ENCODE data around the gene DNAJB2. TPM values are rescaled to one million over a fixed set of nuclear protein-coding genes. Genes with fewer than 3 reads are reported as not detected.

Gene DNAJB2
- total and polyA plus RNA-seq, 7 experiments from 2014 or later = 6.7 to 134 (median 107) TPM

- Histone ChIP-seq H3K36me3 (ENCODE audit: control insufficient read depth in 2 of 3, insufficient read depth in 3 of 3, low read length in 3 of 3) (peaks cover 11 to 34% (median 28%) of the 10 kb centered on the region in 3 experiments), H3K9me3 (ENCODE audit: control insufficient read depth in 2 of 3, low read length in 3 of 3) (no peaks in the 10 kb centered on the region), H3K27me3 (ENCODE audit: control insufficient read depth in 2 of 2, insufficient read depth in 2 of 2, low read length in 2 of 2) (no peaks in the 10 kb centered on the region), H3K27ac (ENCODE audit: low read depth, low read length) (peak overlapping the region; percentile 98), H3K4me1 (ENCODE audit: control insufficient read depth in 2 of 2, insufficient read depth in 2 of 2, low read length in 2 of 2) (peaks cover 22 to 33% of the 10 kb centered on the region in 2 donors), H3K4me3 (ENCODE audit: low read length) (peak overlapping the region; percentile 73)
- Mint-ChIP-seq H3K9me3 (no peaks in the 10 kb centered on the region), H3K27ac (peak overlapping the region; percentile 94 to 100 (median 99)), H3K4me3 (peak overlapping the region; percentile 85 to 98 (median 97)), H3K27me3 (peaks cover 0 to 5% (median 0%) of the 10 kb centered on the region in 5 donors), H3K36me3 (peaks cover 0 to 25% (median 8%) of the 10 kb centered on the region in 5 donors), H3K4me1 (peaks cover 32 to 58% (median 53%) of the 10 kb centered on the region in 7 donors)
- intact Hi-C loops (cut with micrococcal nuclease) = loop anchor here (1.0 to 5.0 kb wide), 25 partner anchors 16 to 710 kb away; partner anchors contain the start of genes ANKZF1 (in 2 of the 2), ATG9A (in 2 of the 2), CNOT9 (in 2 of the 2) and GMPPA (in 2 of the 2)
- ATAC-seq = no peak
- POLR2A ChIA-PET = interaction anchor here (0.6 to 8.2 kb wide), 20 partner anchors 9 to 264 kb away, joined by 3 to 214 read pairs (median 4); partner anchors contain the start of genes ABCB6, ANKZF1, ATG9A and CHPF
- CTCF ChIA-PET = interaction anchor here (0.6 to 12.9 kb wide), 12 partner anchors 8 to 989 kb away, joined by 3 to 194 read pairs (median 5); partner anchors contain the start of genes ANKZF1, ATG9A, CNPPD1 and TUBA4A
- no peak for DNase-seq
These were observed 463 bp upstream of the DNAJB2 start for GRCh38 chr2:219278655-219279150.

GRCh38 chr2:219279916-219280516 is 850 bp downstream of the DNAJB2 start:
- peak overlapping the region; percentile 85 to 99 (median 97) for H3K4me3 Mint-ChIP-seq
- H3K27me3 ChIP-seq (ENCODE audit: control insufficient read depth in 2 of 2, insufficient read depth in 2 of 2, low read length in 2 of 2) = no peaks in the 10 kb centered on the region
- intact Hi-C loops (cut with micrococcal nuclease) = loop anchor here (1.0 to 5.0 kb wide), 24 partner anchors 14 to 712 kb away; partner anchors contain the start of genes ANKZF1 (in 2 of the 2), ATG9A (in 2 of the 2), CNOT9 (in 2 of the 2) and GMPPA (in 2 of the 2)
- ChIA-PET POLR2A (interaction anchor here (1.0 to 8.2 kb wide), 12 partner anchors 15 to 121 kb away, joined by 3 to 214 read pairs (median 15); partner anchors contain the start of genes ANKZF1, ATG9A, CNPPD1 and DNPEP), CTCF (interaction anchor here (0.9 to 12.9 kb wide), 3 partner anchors 16 to 35 kb away, joined by 3 to 194 read pairs (median 3); partner anchors contain the start of genes GLB1L and STK16)
- H3K36me3 Mint-ChIP-seq = peaks cover 0 to 25% (median 8%) of the 10 kb centered on the region in 5 donors
- no peak for DNase-seq
- H3K27ac ChIP-seq (ENCODE audit: low read depth, low read length) = peak overlapping the region; percentile 98
- no peaks in the 10 kb centered on the region for H3K9me3 ChIP-seq (ENCODE audit: control insufficient read depth in 2 of 3, low read length in 3 of 3)
- peaks cover 32 to 58% (median 53%) of the 10 kb centered on the region in 7 donors for H3K4me1 Mint-ChIP-seq
- H3K27me3 Mint-ChIP-seq = no peaks in the 10 kb centered on the region
- no peak for ATAC-seq
- peaks cover 22 to 33% of the 10 kb centered on the region in 2 donors for H3K4me1 ChIP-seq (ENCODE audit: control insufficient read depth in 2 of 2, insufficient read depth in 2 of 2, low read length in 2 of 2)
- peaks cover 11 to 47% (median 28%) of the 10 kb centered on the region in 3 experiments for H3K36me3 ChIP-seq (ENCODE audit: control insufficient read depth in 2 of 3, insufficient read depth in 3 of 3, low read length in 3 of 3)
- H3K4me3 ChIP-seq (ENCODE audit: low read length) = peak overlapping the region; percentile 73
- H3K9me3 Mint-ChIP-seq = no peaks in the 10 kb centered on the region
- peak overlapping the region; percentile 97 to 100 (median 99) for H3K27ac Mint-ChIP-seq

GRCh38 chr2:219280651-219281050 is 1.5 kb downstream of the DNAJB2 start:
- Mint-ChIP-seq H3K27ac (peak overlapping the region; percentile 97 to 100 (median 99)), H3K4me3 (peak overlapping the region; percentile 42 to 98 (median 97)), H3K36me3 (peaks cover 0 to 30% (median 8%) of the 10 kb centered on the region in 5 donors), H3K9me3 (no peaks in the 10 kb centered on the region), H3K27me3 (no peaks in the 10 kb centered on the region), H3K4me1 (peaks cover 32 to 59% (median 53%) of the 10 kb centered on the region in 7 donors)
- H3K9me3 ChIP-seq (ENCODE audit: control insufficient read depth in 2 of 3, low read length in 3 of 3) = no peaks in the 10 kb centered on the region
- DNase-seq = no peak
- H3K36me3 ChIP-seq (ENCODE audit: control insufficient read depth in 2 of 3, insufficient read depth in 3 of 3, low read length in 3 of 3) = peaks cover 11 to 53% (median 28%) of the 10 kb centered on the region in 3 experiments
- CTCF ChIA-PET = interaction anchor here (0.9 to 12.9 kb wide), 4 partner anchors 15 to 79 kb away, joined by 3 to 194 read pairs (median 3); partner anchors contain the start of genes GLB1L and STK16
- no peaks in the 10 kb centered on the region for H3K27me3 ChIP-seq (ENCODE audit: control insufficient read depth in 2 of 2, insufficient read depth in 2 of 2, low read length in 2 of 2)
- no peak for ATAC-seq
- peaks cover 22 to 33% of the 10 kb centered on the region in 2 donors for H3K4me1 ChIP-seq (ENCODE audit: control insufficient read depth in 2 of 2, insufficient read depth in 2 of 2, low read length in 2 of 2)
- POLR2A ChIA-PET = interaction anchor here (0.6 to 8.2 kb wide), 8 partner anchors 10 to 105 kb away, joined by 3 to 214 read pairs (median 13); partner anchors contain the start of genes ANKZF1, ATG9A, CNPPD1 and GLB1L
- intact Hi-C loops (cut with micrococcal nuclease) = no loop called here
- no peak overlapping the region for H3K4me3 ChIP-seq (ENCODE audit: low read length)
- H3K27ac ChIP-seq (ENCODE audit: low read depth, low read length) = peak overlapping the region; percentile 98

GRCh38 chr2:219281588-219281987 is 2.4 kb downstream of the DNAJB2 start:
- no peak overlapping the region for H3K4me3 ChIP-seq (ENCODE audit: low read length)
- intact Hi-C loops (cut with micrococcal nuclease) = no loop called here
- H3K27me3 Mint-ChIP-seq = no peaks in the 10 kb centered on the region
- H3K27ac ChIP-seq (ENCODE audit: low read depth, low read length) = peak overlapping the region; percentile 98
- peak overlapping the region in 2 of 10 donors; percentile 14 to 96 for H3K4me3 Mint-ChIP-seq
- ChIA-PET POLR2A (interaction anchor here (0.8 to 8.2 kb wide), 6 partner anchors 9 to 105 kb away, joined by 3 to 214 read pairs (median 7); partner anchors contain the start of genes ANKZF1, ATG9A, CNPPD1 and GLB1L), CTCF (interaction anchor here (1.1 to 12.9 kb wide), 2 partner anchors 14 to 80 kb away, joined by 3 to 194 read pairs; no protein-coding TSS in a partner anchor)
- no peaks in the 10 kb centered on the region for H3K9me3 Mint-ChIP-seq
- peak overlapping the region in 6 of 9 donors; percentile 98 to 100 (median 100) for H3K27ac Mint-ChIP-seq
- peaks cover 32 to 59% (median 53%) of the 10 kb centered on the region in 7 donors for H3K4me1 Mint-ChIP-seq
- H3K27me3 ChIP-seq (ENCODE audit: control insufficient read depth in 2 of 2, insufficient read depth in 2 of 2, low read length in 2 of 2) = no peaks in the 10 kb centered on the region
- peaks cover 11 to 61% (median 28%) of the 10 kb centered on the region in 3 experiments for H3K36me3 ChIP-seq (ENCODE audit: control insufficient read depth in 2 of 3, insufficient read depth in 3 of 3, low read length in 3 of 3)
- H3K9me3 ChIP-seq (ENCODE audit: control insufficient read depth in 2 of 3, low read length in 3 of 3) = no peaks in the 10 kb centered on the region
- ATAC-seq (no peak), DNase-seq (no peak)
- H3K4me1 ChIP-seq (ENCODE audit: control insufficient read depth in 2 of 2, insufficient read depth in 2 of 2, low read length in 2 of 2) = peaks cover 22 to 33% of the 10 kb centered on the region in 2 donors
- H3K36me3 Mint-ChIP-seq = peaks cover 0 to 30% (median 10%) of the 10 kb centered on the region in 5 donors

- Histone ChIP-seq H3K27ac (ENCODE audit: low read depth, low read length) (peak overlapping the region; percentile 24), H3K4me3 (ENCODE audit: low read length) (no peak overlapping the region), H3K36me3 (ENCODE audit: control insufficient read depth in 2 of 3, insufficient read depth in 3 of 3, low read length in 3 of 3) (peaks cover 11 to 64% (median 28%) of the 10 kb centered on the region in 3 experiments), H3K27me3 (ENCODE audit: control insufficient read depth in 2 of 2, insufficient read depth in 2 of 2, low read length in 2 of 2) (no peaks in the 10 kb centered on the region), H3K9me3 (ENCODE audit: control insufficient read depth in 2 of 3, low read length in 3 of 3) (no peaks in the 10 kb centered on the region), H3K4me1 (ENCODE audit: control insufficient read depth in 2 of 2, insufficient read depth in 2 of 2, low read length in 2 of 2) (peaks cover 22 to 32% of the 10 kb centered on the region in 2 donors)
- Mint-ChIP-seq H3K27me3 (no peaks in the 10 kb centered on the region), H3K36me3 (peaks cover 0 to 30% (median 10%) of the 10 kb centered on the region in 5 donors), H3K4me3 (no peak overlapping the region), H3K4me1 (peaks cover 29 to 54% (median 48%) of the 10 kb centered on the region in 7 donors), H3K27ac (peak overlapping the region in 5 of 9 donors; percentile 51 to 100 (median 84)), H3K9me3 (no peaks in the 10 kb centered on the region)
- intact Hi-C loops (cut with micrococcal nuclease) = no loop called here
- CTCF ChIA-PET = interaction anchor here (12.9 kb wide), 1 partner anchor 14 kb away, joined by 194 read pairs; no protein-coding TSS in a partner anchor
- POLR2A ChIA-PET = interaction anchor here (0.8 to 8.2 kb wide), 6 partner anchors 12 to 109 kb away, joined by 3 to 214 read pairs (median 8); partner anchors contain the start of genes ANKZF1, ATG9A, CNPPD1 and GLB1L
- ATAC-seq (no peak), DNase-seq (no peak)
These were observed 3.2 kb downstream of the DNAJB2 start for GRCh38 chr2:219282375-219282774.
